ENCODE measurements around the gene LRIG3. TPM values are rescaled to one million over a fixed set of nuclear protein-coding genes. Genes with fewer than 3 reads are reported as not detected.

LRIG3 gene
- polyA plus RNA-seq, 1 experiment = 80.1 TPM

DNA sequence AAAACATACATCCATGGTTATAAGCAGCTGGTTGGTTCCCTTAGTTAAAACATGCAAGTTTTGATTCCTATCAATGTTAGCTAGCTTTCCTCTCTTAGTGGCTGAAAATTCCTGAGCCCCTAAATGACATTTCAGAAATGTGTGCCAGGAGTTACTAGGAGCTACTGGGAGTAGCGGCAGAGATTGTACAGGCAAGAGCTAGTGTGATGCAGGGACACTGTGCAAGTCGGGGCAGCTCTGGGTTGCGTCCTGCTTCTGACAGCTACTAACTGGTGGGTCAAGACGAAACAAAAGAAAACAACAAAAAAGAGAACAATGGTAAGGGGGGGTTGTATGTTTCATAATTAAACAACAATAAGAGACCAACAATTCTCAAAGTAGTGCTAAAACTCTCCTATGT lies 35.4 kb downstream of the LRIG3 start:
- DNase-seq (ENCODE audit: low read depth, low spot score) = no peak
- no peak for TF ChIP-seq CTCF (IDR thresholded peaks at IDR 0.05; ENCODE audit: low read depth, low read length)
- ChIA-PET POLR2A (no interaction called here), CTCF (interaction anchor here (1.2 to 1.3 kb wide), 2 partner anchors 10 to 280 kb away, joined by 3 to 6 read pairs; no protein-coding TSS in a partner anchor)
- Histone ChIP-seq H3K4me3 (ENCODE audit: low read depth, low read length) (no peak overlapping the region), H3K9me3 (ENCODE audit: control insufficient read depth, insufficient read depth, low read length) (no peaks in the 10 kb centered on the region), H3K27ac (ENCODE audit: low read depth, low read length) (no peak overlapping the region), H3K27me3 (ENCODE audit: control insufficient read depth, insufficient read depth, low read length) (no peaks in the 10 kb centered on the region)

- Histone ChIP-seq H3K9me3 (ENCODE audit: control insufficient read depth, insufficient read depth, low read length) (no peaks in the 10 kb centered on the region), H3K4me3 (ENCODE audit: low read depth, low read length) (no peak overlapping the region), H3K27me3 (ENCODE audit: control insufficient read depth, insufficient read depth, low read length) (no peaks in the 10 kb centered on the region), H3K27ac (ENCODE audit: low read depth, low read length) (no peak overlapping the region)
- DNase-seq (ENCODE audit: low read depth, low spot score) = no peak
- TF ChIP-seq CTCF (IDR thresholded peaks at IDR 0.05; ENCODE audit: low read depth, low read length) = no peak
- POLR2A ChIA-PET = no interaction called here
- CTCF ChIA-PET = interaction anchor here (2.4 kb wide), 1 partner anchor 343 kb away, joined by 10 read pairs; no protein-coding TSS in a partner anchor
Measured at GRCh38 chr12:58883576-58884334, 36.5 kb downstream of the LRIG3 start.

DNA sequence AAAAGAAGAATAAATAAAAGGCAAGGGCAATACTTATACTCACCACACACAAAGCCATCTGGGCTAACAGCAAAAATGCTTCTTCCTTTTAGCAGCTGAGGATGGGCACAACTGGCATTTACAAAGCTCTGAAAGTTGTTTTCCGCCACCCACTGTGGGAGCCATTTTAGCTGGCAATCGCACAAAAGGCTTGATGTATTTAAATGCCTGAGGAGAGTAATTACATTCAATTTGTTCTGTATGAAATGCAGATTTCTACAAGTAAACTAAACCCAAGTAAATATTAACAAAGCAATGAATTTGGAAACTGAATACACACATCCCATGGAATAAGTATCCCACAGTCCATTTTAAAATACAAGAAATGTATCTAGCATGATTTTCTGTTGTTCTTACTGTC lies 37.5 kb downstream of the LRIG3 start:
- H3K9me3 ChIP-seq (ENCODE audit: control insufficient read depth, insufficient read depth, low read length) = no peaks in the 10 kb centered on the region
- ChIA-PET CTCF (interaction anchor here (2.4 kb wide), 1 partner anchor 342 kb away, joined by 10 read pairs; no protein-coding TSS in a partner anchor), POLR2A (no interaction called here)
- TF ChIP-seq CTCF (IDR thresholded peaks at IDR 0.05; ENCODE audit: low read depth, low read length) = no peak
- no peak for DNase-seq (ENCODE audit: low read depth, low spot score)
- no peak overlapping the region for H3K27ac ChIP-seq (ENCODE audit: low read depth, low read length)
- H3K27me3 ChIP-seq (ENCODE audit: control insufficient read depth, insufficient read depth, low read length) = no peaks in the 10 kb centered on the region
- no peak overlapping the region for H3K4me3 ChIP-seq (ENCODE audit: low read depth, low read length)

DNA sequence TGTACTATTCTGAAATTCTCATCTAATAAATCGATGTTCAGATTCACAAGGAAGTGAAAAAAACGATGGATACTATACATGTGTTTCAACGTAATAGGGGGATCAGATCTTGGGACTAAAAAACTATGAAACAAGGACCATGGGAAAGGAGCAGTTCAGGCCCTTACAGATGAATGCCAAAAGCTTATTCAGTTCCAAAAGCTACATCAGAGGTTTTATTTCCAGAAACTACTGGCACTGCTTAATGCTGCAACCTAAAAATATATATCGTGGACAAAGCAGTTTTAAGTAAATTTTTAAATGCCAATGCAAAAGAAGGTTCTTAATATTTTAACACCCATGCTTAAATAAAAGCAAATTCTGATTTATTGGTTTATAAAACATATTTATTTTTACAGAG lies 38.5 kb downstream of the LRIG3 start:
- POLR2A ChIA-PET = no interaction called here
- Histone ChIP-seq H3K9me3 (ENCODE audit: control insufficient read depth, insufficient read depth, low read length) (no peaks in the 10 kb centered on the region), H3K27me3 (ENCODE audit: control insufficient read depth, insufficient read depth, low read length) (no peaks in the 10 kb centered on the region), H3K4me3 (ENCODE audit: low read depth, low read length) (no peak overlapping the region), H3K27ac (ENCODE audit: low read depth, low read length) (no peak overlapping the region)
- no peak for TF ChIP-seq CTCF (IDR thresholded peaks at IDR 0.05; ENCODE audit: low read depth, low read length)
- CTCF ChIA-PET = interaction anchor here (2.4 kb wide), 1 partner anchor 341 kb away, joined by 10 read pairs; no protein-coding TSS in a partner anchor
- no peak for DNase-seq (ENCODE audit: low read depth, low spot score)

DNA sequence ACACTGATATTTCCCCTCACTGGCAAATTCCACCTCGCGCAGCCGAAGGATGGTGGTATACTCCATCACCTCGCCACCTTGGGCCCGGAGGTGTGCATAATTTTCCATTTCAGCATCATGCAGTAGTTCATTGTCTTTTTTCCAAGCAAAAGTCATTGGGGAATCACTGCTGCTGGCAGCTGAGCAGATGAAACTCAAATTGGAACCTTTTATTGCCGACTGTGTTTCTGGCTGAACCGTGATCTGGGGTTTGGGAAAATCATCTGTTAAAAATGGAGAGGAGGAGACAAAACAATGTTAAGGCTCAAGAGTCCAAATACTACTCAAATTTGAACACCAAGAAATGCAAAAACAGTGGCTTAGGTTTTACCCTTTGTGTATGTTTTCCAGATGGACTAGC lies 39.7 kb downstream of the LRIG3 start:
- Histone ChIP-seq H3K4me3 (ENCODE audit: low read depth, low read length) (no peak overlapping the region), H3K27me3 (ENCODE audit: control insufficient read depth, insufficient read depth, low read length) (no peaks in the 10 kb centered on the region), H3K27ac (ENCODE audit: low read depth, low read length) (no peak overlapping the region), H3K9me3 (ENCODE audit: control insufficient read depth, insufficient read depth, low read length) (no peaks in the 10 kb centered on the region)
- CTCF ChIA-PET = no interaction called here
- POLR2A ChIA-PET = interaction anchor here (0.8 kb wide), 1 partner anchor 197 kb away, joined by 7 read pairs; no protein-coding TSS in a partner anchor
- no peak for TF ChIP-seq CTCF (IDR thresholded peaks at IDR 0.05; ENCODE audit: low read depth, low read length)
- DNase-seq (ENCODE audit: low read depth, low spot score) = no peak

Data from AG04450 (cell line).